ENCODE data around the gene ANO2. TPM values are rescaled to one million over a fixed set of nuclear protein-coding genes. Genes with fewer than 3 reads are reported as not detected.

The ANO2 gene
- total and polyA plus RNA-seq, 4 donors, result 0.03 to 0.25 (median 0.15) TPM

- no peak overlapping the region for H3K9ac ChIP-seq (ENCODE audit: low read depth in 1 of 2, low read length in 2 of 2)
- no peaks in the 10 kb centered on the region for H3K27me3 ChIP-seq (ENCODE audit: control insufficient read depth in 4 of 4, insufficient read depth in 4 of 4, low read length in 3 of 4)
- H3K36me3 ChIP-seq (ENCODE audit: control insufficient read depth in 4 of 4, insufficient read depth in 3 of 4, low read depth in 1 of 4, low read length in 3 of 4), result no peaks in the 10 kb centered on the region
- H3K27ac ChIP-seq (ENCODE audit: low read depth in 1 of 2, low read length in 2 of 2), result no peak overlapping the region
- 93% methylated on average over 17 of the region's 17 CpGs for WGBS
- H3K4me3 ChIP-seq (ENCODE audit: low read depth in 1 of 3, low read length in 3 of 3), result no peak overlapping the region
- H3K4me1 ChIP-seq (ENCODE audit: control insufficient read depth in 4 of 4, insufficient read depth in 4 of 4, low read length in 3 of 4), result no peaks in the 10 kb centered on the region
- no peak for DNase-seq (ENCODE audit: low spot score)
- H3K9me3 ChIP-seq (ENCODE audit: control insufficient read depth in 4 of 4, low read length in 3 of 4), result no peaks in the 10 kb centered on the region
- TF ChIP-seq FOXA1 (IDR thresholded peaks at IDR 0.05) (no peak), RAD21 (IDR thresholded peaks at IDR 0.05) (no peak), RXRA (IDR thresholded peaks at IDR 0.05) (no peak), NR2F2 (IDR thresholded peaks at IDR 0.05) (no peak), ZBTB33 (IDR thresholded peaks at IDR 0.05) (no peak), JUND (IDR thresholded peaks at IDR 0.05) (no peak), HNF4A (conservative IDR thresholded peaks at IDR 0.05) (no peak)
These were observed 22.8 kb upstream of the ANO2 start for GRCh38 chr12:5967645-5968415.

DNA sequence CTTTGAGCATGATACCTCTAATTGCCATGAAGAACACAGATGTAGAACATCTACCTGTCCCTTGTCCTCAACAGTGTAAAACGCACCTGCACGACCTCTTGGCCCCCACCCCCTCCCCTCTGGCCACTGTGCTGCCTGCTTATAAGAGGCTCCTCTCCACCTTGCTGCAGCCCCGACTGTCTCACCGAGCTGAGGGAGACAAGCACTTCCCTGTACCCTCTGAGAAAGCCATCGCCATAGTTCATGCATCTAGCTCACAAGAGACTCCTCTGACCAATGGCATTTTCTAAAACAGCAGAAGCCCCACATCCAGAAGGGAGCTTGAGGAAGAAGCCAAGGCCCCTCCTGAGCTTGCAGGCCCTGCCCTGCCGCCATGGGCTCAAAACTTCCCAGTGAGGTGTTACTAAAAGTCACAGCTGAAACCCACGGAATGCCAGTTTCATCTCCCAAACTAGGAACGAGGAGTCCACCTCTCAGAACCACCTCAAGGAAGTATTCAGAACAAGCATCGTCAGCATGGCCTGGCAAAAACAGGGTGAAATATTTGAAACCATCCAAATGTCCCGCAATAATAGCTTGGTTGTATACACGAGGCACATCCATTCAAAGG lies 21.5 kb upstream of the ANO2 start:
- no peaks in the 10 kb centered on the region for H3K27me3 ChIP-seq (ENCODE audit: control insufficient read depth in 4 of 4, insufficient read depth in 4 of 4, low read length in 3 of 4)
- DNase-seq (ENCODE audit: low spot score), result no peak
- 83% methylated on average over 11 of the region's 11 CpGs for WGBS
- no peaks in the 10 kb centered on the region for H3K9me3 ChIP-seq (ENCODE audit: control insufficient read depth in 4 of 4, low read length in 3 of 4)
- H3K27ac ChIP-seq (ENCODE audit: low read depth in 1 of 2, low read length in 2 of 2), result no peak overlapping the region
- no peaks in the 10 kb centered on the region for H3K36me3 ChIP-seq (ENCODE audit: control insufficient read depth in 4 of 4, insufficient read depth in 3 of 4, low read depth in 1 of 4, low read length in 3 of 4)
- TF ChIP-seq ATF3 (IDR thresholded peaks at IDR 0.05) (no peak), ZBTB33 (IDR thresholded peaks at IDR 0.05) (no peak), NR2F2 (IDR thresholded peaks at IDR 0.05) (no peak), FOXA1 (IDR thresholded peaks at IDR 0.05) (no peak), YY1 (IDR thresholded peaks at IDR 0.05) (no peak), GABPA (IDR thresholded peaks at IDR 0.05 in 1 of 2, conservative IDR thresholded peaks at IDR 0.05 in 1 of 2) (no peak), CTCF (IDR thresholded peaks at IDR 0.05; ENCODE audit: low read depth, low read length, missing input control) (no peak), FOXA2 (IDR thresholded peaks at IDR 0.05) (no peak), RXRA (IDR thresholded peaks at IDR 0.05) (no peak), EGR1 (IDR thresholded peaks at IDR 0.05; ENCODE audit: low read depth in 2 of 2) (no peak)
- no peak overlapping the region for H3K4me3 ChIP-seq (ENCODE audit: low read depth in 1 of 3, low read length in 3 of 3)
- no peaks in the 10 kb centered on the region for H3K4me1 ChIP-seq (ENCODE audit: control insufficient read depth in 4 of 4, insufficient read depth in 4 of 4, low read length in 3 of 4)
- H3K9ac ChIP-seq (ENCODE audit: low read depth in 1 of 2, low read length in 2 of 2), result no peak overlapping the region

All from liver (tissue), 9 donors.